GM12874 (cell line): ENCODE data around the gene RNF225.

Source experiments
- CTCF ChIP-seq: IDR thresholded peaks from 2 replicates; pipeline ENCODE4 v1.5.1; 2011; ENCODE audit warnings: low read depth, mild to moderate bottlenecking, control low read depth, low read length, moderate library complexity; ENCODE audit not compliant: insufficient read depth

The RNF225 gene

DNA sequence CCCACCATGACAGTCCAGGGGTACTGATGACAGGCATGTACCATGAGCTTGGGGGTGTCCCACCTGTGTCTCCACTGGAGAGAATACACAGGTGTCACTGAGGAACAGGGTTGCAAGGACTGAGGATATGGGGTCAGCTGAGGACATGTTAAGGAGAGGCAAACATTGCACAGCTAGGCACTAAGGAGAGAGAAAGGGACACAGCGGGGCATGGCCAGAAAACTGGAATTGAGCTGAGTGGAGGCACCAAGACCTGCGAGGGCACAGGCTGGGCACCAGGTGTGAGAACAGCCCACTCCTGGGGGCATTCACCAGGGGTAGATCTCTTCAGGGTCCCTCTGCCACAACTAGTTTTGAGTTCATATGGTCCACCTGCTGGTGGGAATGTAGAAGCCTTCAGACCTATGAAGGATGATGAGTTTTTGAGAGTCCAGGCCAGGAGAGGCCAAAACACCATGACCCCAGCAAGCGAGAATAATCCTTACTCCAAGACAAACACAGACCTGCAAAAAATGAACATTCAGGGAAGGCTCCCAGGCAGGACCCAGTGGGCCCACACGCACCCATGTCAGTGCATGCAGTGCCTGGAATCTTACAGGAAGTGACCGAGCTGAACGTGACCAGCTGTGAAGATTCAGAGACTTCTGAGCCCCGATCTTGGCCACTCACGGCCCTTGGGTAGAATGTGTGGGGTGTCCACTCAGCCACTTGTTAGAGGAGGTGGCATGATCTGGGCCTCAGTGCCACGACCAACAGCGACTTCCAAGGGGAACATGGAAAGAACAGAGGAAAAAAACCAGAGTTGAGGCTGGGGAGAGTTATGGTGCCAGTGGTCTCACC lies 11.6 kb downstream of the RNF225 start:
- 0 out of 2 replicates have a peak, but pooled peaks have one; percentile 25 for TF ChIP-seq CTCF

GRCh38 chr19:58407658-58408151 lies 12.2 kb downstream of the RNF225 start:
- no peak for TF ChIP-seq CTCF

GRCh38 chr19:58408152-58409009 lies 12.9 kb downstream of the RNF225 start, which contains the start of gene ZNF584:
TSS of gene ZNF584 (plus strand) at chr19:58408649. CDS start at chr19:58409148, 499 bp downstream.
- 0 out of 2 replicates have a peak, but pooled peaks have one; percentile 42 for TF ChIP-seq CTCF

DNA sequence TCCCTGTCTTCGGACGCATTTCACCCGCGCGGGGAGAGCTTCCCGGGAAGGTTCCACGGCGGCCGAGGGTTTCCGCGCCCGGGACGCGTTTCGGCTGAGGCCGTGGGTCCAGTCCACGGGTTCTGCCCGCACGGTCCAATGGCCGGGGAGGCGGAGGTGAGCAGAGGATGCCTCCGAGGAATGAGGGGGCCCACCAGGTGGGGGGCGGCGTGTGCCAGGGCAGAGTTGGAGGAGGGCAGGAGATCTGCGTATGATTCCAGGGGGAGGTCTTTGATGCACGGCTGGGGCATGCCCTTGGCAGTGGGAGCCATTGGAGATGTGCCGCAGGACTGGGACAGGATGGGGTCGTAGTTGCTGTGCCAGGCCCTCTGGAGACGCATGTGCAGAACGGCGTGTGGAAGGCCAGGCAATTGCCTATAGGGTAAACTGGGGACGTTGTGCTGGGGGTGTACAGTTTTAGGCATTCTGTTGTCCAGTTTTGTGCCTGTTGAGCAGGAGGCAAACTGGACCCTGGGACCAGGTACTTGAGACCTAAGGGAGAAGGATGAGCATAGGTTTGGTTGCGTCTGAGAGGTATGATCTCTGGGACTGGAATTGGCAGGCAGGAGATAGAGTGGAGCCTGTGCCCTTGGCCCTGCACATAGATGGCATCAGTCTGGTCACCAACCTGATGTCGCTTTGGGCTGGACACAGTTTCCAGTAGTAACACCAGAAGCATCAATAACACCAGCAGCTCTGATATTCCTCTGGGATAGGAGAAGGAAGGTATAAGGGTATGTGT lies 13.7 kb downstream of the RNF225 start:
- TF ChIP-seq CTCF, result no peak

- TF ChIP-seq CTCF, result no peak
These were observed 21.1 kb downstream of the RNF225 start for GRCh38 chr19:58416604-58417003.

- no peak for TF ChIP-seq CTCF
These were observed 21.6 kb downstream of the RNF225 start for GRCh38 chr19:58417071-58417470.
